ENCODE results near the gene GZMM.

- TF ChIP-seq GATA2 (IDR thresholded peaks at IDR 0.05; ENCODE audit: low read depth, low read length) (no peak), GATA3 (IDR thresholded peaks at IDR 0.05; ENCODE audit: low read depth, low read length) (no peak)
These were observed 2.8 kb upstream of the GZMM start for GRCh38 chr19:540867-541637.
